ENCODE results near the gene HOOK2. TPM values are rescaled to one million over a fixed set of nuclear protein-coding genes. Genes with fewer than 3 reads are reported as not detected.
A peak's percentile ranks its signal among the peaks of the same experiment; 100 is the strongest.
"Not testable (repeated sequence)": the region's sequence is repeated elsewhere in the genome, so short reads cannot be mapped to it uniquely, and the experiment has no call there.

HOOK2 gene, protein sequence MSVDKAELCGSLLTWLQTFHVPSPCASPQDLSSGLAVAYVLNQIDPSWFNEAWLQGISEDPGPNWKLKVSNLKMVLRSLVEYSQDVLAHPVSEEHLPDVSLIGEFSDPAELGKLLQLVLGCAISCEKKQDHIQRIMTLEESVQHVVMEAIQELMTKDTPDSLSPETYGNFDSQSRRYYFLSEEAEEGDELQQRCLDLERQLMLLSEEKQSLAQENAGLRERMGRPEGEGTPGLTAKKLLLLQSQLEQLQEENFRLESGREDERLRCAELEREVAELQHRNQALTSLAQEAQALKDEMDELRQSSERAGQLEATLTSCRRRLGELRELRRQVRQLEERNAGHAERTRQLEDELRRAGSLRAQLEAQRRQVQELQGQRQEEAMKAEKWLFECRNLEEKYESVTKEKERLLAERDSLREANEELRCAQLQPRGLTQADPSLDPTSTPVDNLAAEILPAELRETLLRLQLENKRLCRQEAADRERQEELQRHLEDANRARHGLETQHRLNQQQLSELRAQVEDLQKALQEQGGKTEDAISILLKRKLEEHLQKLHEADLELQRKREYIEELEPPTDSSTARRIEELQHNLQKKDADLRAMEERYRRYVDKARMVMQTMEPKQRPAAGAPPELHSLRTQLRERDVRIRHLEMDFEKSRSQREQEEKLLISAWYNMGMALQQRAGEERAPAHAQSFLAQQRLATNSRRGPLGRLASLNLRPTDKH
- polyA plus RNA-seq, result 100 to 1,000 TPM in 1 of 2 donors, 10 to 100 TPM in 1; 47.9 to 103 TPM

GRCh38 chr19:12774588-12775555, at the start of gene HOOK2:
Gene HOOK2, minus strand, starts transcription at chr19:12775552. Its CDS starts 103 bp downstream, at chr19:12775449.
- H3K36me3 ChIP-seq (ENCODE audit: control insufficient read depth in 2 of 2, insufficient read depth in 2 of 2, low read length in 1 of 2), result peaks cover 5 to 19% of the 10 kb centered on the region in 2 donors
- no peaks in the 10 kb centered on the region for H3K9me3 ChIP-seq (ENCODE audit: control insufficient read depth in 2 of 2, insufficient read depth in 1 of 2, low read depth in 1 of 2, low read length in 1 of 2)
- H3K27ac ChIP-seq (ENCODE audit: low read depth in 2 of 2, low read length in 1 of 2), result peak within 1 kb of the TSS; percentile 96 to 98
- H3K27me3 ChIP-seq (ENCODE audit: control insufficient read depth in 1 of 2, insufficient read depth in 2 of 2, low read length in 2 of 2), result no peaks in the 10 kb centered on the region
- peaks cover 0 to 17% of the 10 kb centered on the region in 2 donors for H3K4me1 ChIP-seq (ENCODE audit: control insufficient read depth in 2 of 2, insufficient read depth in 2 of 2, low read length in 1 of 2)
- H3K4me3 ChIP-seq (ENCODE audit: low read depth in 1 of 2, low read length in 2 of 2), result peak within 1 kb of the TSS; percentile 68 to 77
- 13 to 14% methylated on average over 58 of the region's 58 CpGs for WGBS, 2 donors

- H3K9me3 ChIP-seq (ENCODE audit: control insufficient read depth in 2 of 2, insufficient read depth in 1 of 2, low read depth in 1 of 2, low read length in 1 of 2), result peaks cover 0 to 2% of the 10 kb centered on the region in 2 donors
- H3K27me3 ChIP-seq (ENCODE audit: control insufficient read depth in 1 of 2, insufficient read depth in 2 of 2, low read length in 2 of 2), result no peaks in the 10 kb centered on the region
- no peaks in the 10 kb centered on the region for H3K36me3 ChIP-seq (ENCODE audit: control insufficient read depth in 2 of 2, insufficient read depth in 2 of 2, low read length in 1 of 2)
- H3K27ac ChIP-seq (ENCODE audit: low read depth in 2 of 2, low read length in 1 of 2), result no peak overlapping the region
- 76 to 80% methylated on average over 2 of the region's 2 CpGs for WGBS, 2 donors
- no peak overlapping the region for H3K4me3 ChIP-seq (ENCODE audit: low read depth in 1 of 2, low read length in 2 of 2)
- H3K4me1 ChIP-seq (ENCODE audit: control insufficient read depth in 2 of 2, insufficient read depth in 2 of 2, low read length in 1 of 2), result peaks cover 4 to 6% of the 10 kb centered on the region in 2 donors
Measured at GRCh38 chr19:12821761-12822160, 46.4 kb upstream of the HOOK2 start.

- not testable (repeated sequence) for H3K4me3 ChIP-seq (ENCODE audit: low read depth in 1 of 2, low read length in 2 of 2); H3K36me3 ChIP-seq (ENCODE audit: control insufficient read depth in 2 of 2, insufficient read depth in 2 of 2, low read length in 1 of 2); H3K27me3 ChIP-seq (ENCODE audit: control insufficient read depth in 1 of 2, insufficient read depth in 2 of 2, low read length in 2 of 2); H3K27ac ChIP-seq (ENCODE audit: low read depth in 2 of 2, low read length in 1 of 2); H3K4me1 ChIP-seq (ENCODE audit: control insufficient read depth in 2 of 2, insufficient read depth in 2 of 2, low read length in 1 of 2); H3K9me3 ChIP-seq (ENCODE audit: control insufficient read depth in 2 of 2, insufficient read depth in 1 of 2, low read depth in 1 of 2, low read length in 1 of 2)
- 93 to 94% methylated on average over 11 of the region's 11 CpGs for WGBS, 2 donors
Measured at GRCh38 chr19:12817810-12818209, 42.5 kb upstream of the HOOK2 start.

GRCh38 chr19:12817188-12817587, 41.8 kb upstream of the HOOK2 start:
- H3K9me3 ChIP-seq (ENCODE audit: control insufficient read depth in 2 of 2, insufficient read depth in 1 of 2, low read depth in 1 of 2, low read length in 1 of 2); H3K36me3 ChIP-seq (ENCODE audit: control insufficient read depth in 2 of 2, insufficient read depth in 2 of 2, low read length in 1 of 2); H3K4me3 ChIP-seq (ENCODE audit: low read depth in 1 of 2, low read length in 2 of 2); H3K27ac ChIP-seq (ENCODE audit: low read depth in 2 of 2, low read length in 1 of 2); H3K4me1 ChIP-seq (ENCODE audit: control insufficient read depth in 2 of 2, insufficient read depth in 2 of 2, low read length in 1 of 2); H3K27me3 ChIP-seq (ENCODE audit: control insufficient read depth in 1 of 2, insufficient read depth in 2 of 2, low read length in 2 of 2): not testable (repeated sequence)
- WGBS, 2 donors, result 91 to 94% methylated on average over 6 of the region's 6 CpGs

DNA sequence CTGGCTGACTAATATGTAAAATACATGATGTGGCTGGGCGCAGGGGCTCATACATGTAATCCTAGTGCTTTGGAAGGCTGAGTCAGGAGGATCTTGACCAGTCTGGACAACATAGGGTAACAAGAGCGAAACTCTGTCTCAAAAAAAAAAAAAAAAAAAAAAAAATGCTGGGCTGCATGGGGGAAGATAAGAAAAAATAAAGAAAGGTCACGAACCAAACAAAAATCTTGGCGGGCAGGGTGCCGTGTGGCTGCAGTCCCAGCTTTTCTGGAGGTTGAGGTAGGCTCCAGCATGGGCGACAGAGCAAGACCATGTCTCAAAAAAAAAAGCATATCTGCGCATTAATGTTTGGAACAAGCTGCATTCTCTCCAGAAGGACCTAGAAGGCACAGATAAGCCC, 39.7 kb upstream of the HOOK2 start:
- no peak overlapping the region for H3K27ac ChIP-seq (ENCODE audit: low read depth in 2 of 2, low read length in 1 of 2)
- no peaks in the 10 kb centered on the region for H3K9me3 ChIP-seq (ENCODE audit: control insufficient read depth in 2 of 2, insufficient read depth in 1 of 2, low read depth in 1 of 2, low read length in 1 of 2)
- peaks cover 0 to 4% of the 10 kb centered on the region in 2 donors for H3K36me3 ChIP-seq (ENCODE audit: control insufficient read depth in 2 of 2, insufficient read depth in 2 of 2, low read length in 1 of 2)
- 92 to 93% methylated on average over 7 of the region's 7 CpGs for WGBS, 2 donors
- H3K27me3 ChIP-seq (ENCODE audit: control insufficient read depth in 1 of 2, insufficient read depth in 2 of 2, low read length in 2 of 2), result no peaks in the 10 kb centered on the region
- H3K4me3 ChIP-seq (ENCODE audit: low read depth in 1 of 2, low read length in 2 of 2), result no peak overlapping the region
- H3K4me1 ChIP-seq (ENCODE audit: control insufficient read depth in 2 of 2, insufficient read depth in 2 of 2, low read length in 1 of 2), result no peaks in the 10 kb centered on the region

DNA sequence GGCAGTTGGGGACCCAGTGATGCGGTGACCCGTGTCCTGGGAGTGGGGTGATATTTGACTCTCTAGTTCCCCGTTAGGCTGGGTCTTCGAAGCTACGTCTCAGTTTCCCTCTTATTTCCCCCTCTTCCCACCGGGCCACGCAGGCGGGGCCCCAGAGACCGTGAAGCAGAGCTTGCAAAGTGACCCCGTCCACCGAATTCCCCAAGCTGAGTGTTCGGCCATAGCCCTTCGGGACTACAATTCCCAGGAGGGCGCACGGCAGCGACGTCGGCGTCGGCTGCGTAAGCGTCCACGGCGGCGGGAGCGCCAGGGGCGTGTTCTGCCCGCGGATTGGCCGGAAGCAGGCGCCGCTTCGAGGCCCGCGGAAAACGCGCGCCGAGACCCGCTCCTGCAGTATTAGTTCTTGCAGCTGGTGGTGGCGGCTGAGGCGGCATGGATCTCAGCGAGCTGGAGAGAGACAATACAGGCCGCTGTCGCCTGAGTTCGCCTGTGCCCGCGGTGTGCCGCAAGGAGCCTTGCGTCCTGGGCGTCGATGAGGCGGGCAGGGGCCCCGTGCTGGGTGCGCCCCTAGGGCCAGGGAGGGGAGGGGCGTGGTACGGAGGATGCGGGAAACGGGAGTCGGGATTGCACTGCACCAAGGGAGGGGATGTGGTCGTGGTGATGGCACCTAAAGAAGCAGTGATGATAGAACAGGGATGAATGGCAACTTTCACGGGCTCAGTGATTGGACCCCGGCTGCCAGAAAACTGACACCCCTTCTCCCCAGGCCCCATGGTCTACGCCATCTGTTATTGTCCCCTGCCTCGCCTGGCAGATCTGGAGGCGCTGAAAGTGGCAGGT, 31.1 kb upstream of the HOOK2 start, which contains the start of gene RNASEH2A:
Gene RNASEH2A (plus strand): TSS at position 343 of the 840 bp plus-strand sequence. CDS start 90 bp downstream, at position 433.
- Histone ChIP-seq H3K9me3 (ENCODE audit: control insufficient read depth in 2 of 2, insufficient read depth in 1 of 2, low read depth in 1 of 2, low read length in 1 of 2) (no peaks in the 10 kb centered on the region), H3K4me1 (ENCODE audit: control insufficient read depth in 2 of 2, insufficient read depth in 2 of 2, low read length in 1 of 2) (peaks cover 4 to 5% of the 10 kb centered on the region in 2 donors), H3K4me3 (ENCODE audit: low read depth in 1 of 2, low read length in 2 of 2) (peak within 1 kb of the TSS; percentile 56 to 73), H3K27ac (ENCODE audit: low read depth in 2 of 2, low read length in 1 of 2) (peak within 1 kb of the TSS; percentile 44 to 73), H3K27me3 (ENCODE audit: control insufficient read depth in 1 of 2, insufficient read depth in 2 of 2, low read length in 2 of 2) (no peaks in the 10 kb centered on the region), H3K36me3 (ENCODE audit: control insufficient read depth in 2 of 2, insufficient read depth in 2 of 2, low read length in 1 of 2) (no peaks in the 10 kb centered on the region)
- WGBS, 2 donors, result 4% methylated on average over 65 to 66 of the region's 66 CpGs

DNA sequence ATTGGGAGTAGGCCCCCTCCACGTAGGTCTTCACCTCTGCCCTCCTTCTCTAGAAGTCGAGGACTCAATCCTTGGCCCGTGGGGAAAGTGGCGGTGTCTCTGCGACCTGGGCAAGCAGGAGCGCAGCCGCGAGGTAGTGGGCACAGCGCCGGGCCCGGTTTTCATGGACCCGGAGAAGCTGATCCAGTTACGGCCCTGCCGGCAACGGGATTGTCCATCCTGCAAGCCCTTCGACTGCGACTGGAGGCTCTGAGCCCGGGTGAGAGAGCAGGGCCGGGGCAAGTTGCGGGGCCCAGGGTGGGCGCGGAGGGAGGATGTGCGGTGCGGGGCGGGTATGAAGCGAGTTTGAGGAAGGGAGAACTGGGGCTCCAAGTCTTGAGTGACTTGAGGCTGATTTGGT, 28.7 kb upstream of the HOOK2 start:
- H3K4me1 ChIP-seq (ENCODE audit: control insufficient read depth in 2 of 2, insufficient read depth in 2 of 2, low read length in 1 of 2), result peaks cover 7% of the 10 kb centered on the region in 2 donors
- H3K36me3 ChIP-seq (ENCODE audit: control insufficient read depth in 2 of 2, insufficient read depth in 2 of 2, low read length in 1 of 2), result peaks cover 0 to 10% of the 10 kb centered on the region in 2 donors
- 92 to 93% methylated on average over 26 of the region's 26 CpGs for WGBS, 2 donors

DNA sequence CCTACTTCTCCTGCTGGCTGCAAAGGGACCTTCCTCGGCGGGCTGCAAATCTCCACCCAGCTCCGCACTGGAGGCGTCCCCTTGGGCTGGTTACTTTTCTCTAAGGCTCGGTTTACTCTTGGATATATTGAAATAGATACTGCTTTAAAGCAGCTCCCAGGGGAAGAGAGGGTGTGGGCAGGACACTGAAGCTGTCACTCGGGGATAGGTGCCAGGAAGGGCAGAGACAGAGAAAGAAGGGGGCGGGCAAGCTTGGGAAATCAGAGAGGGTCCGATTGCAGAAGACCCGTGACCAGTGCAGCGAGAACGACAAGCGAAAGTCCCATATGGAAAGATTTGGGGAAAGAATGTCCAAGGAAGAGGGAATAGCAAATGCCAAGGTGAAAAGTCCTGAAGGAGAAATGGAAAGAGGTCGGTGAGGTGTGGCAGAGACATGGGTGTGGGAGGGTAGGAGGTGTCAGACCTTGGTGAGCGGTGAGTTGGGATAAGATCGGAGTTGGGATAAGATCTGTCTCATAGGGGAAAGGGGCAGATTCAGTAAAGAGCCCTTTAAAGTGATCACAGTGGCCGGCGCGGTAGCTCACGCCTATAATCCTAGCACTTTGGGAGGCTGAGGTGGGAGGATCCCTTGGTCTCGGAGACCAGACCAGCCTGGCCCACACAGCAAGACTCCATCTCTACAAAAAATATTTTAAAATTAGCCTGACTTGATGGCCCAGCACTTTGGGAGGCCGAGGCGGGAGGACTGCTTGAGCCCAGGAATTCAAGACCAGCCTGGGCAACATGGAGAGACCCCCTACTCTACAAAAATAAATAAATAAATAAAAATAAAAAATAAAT, 27.1 kb upstream of the HOOK2 start:
- 39% methylated on average over 22 of the region's 22 CpGs for WGBS, 2 donors
- Histone ChIP-seq H3K36me3 (ENCODE audit: control insufficient read depth in 2 of 2, insufficient read depth in 2 of 2, low read length in 1 of 2) (peaks cover 0 to 10% of the 10 kb centered on the region in 2 donors), H3K9me3 (ENCODE audit: control insufficient read depth in 2 of 2, insufficient read depth in 1 of 2, low read depth in 1 of 2, low read length in 1 of 2) (no peaks in the 10 kb centered on the region), H3K4me3 (ENCODE audit: low read depth in 1 of 2, low read length in 2 of 2) (peak overlapping the region; percentile 84 to 91), H3K4me1 (ENCODE audit: control insufficient read depth in 2 of 2, insufficient read depth in 2 of 2, low read length in 1 of 2) (peaks cover 7% of the 10 kb centered on the region in 2 donors), H3K27me3 (ENCODE audit: control insufficient read depth in 1 of 2, insufficient read depth in 2 of 2, low read length in 2 of 2) (no peaks in the 10 kb centered on the region), H3K27ac (ENCODE audit: low read depth in 2 of 2, low read length in 1 of 2) (peak overlapping the region; percentile 29 to 80)

More for the DNA sequence above, 28.7 kb upstream of the HOOK2 start:
- no peak overlapping the region for H3K4me3 ChIP-seq (ENCODE audit: low read depth in 1 of 2, low read length in 2 of 2)
- H3K27me3 ChIP-seq (ENCODE audit: control insufficient read depth in 1 of 2, insufficient read depth in 2 of 2, low read length in 2 of 2), result no peaks in the 10 kb centered on the region
- H3K9me3 ChIP-seq (ENCODE audit: control insufficient read depth in 2 of 2, insufficient read depth in 1 of 2, low read depth in 1 of 2, low read length in 1 of 2), result no peaks in the 10 kb centered on the region
- no peak overlapping the region for H3K27ac ChIP-seq (ENCODE audit: low read depth in 2 of 2, low read length in 1 of 2)
